Measurements from ENCODE around the gene RAP1GAP.

GRCh38 chr1:21629971-21630370, 39.2 kb downstream of the RAP1GAP start:
- TF ChIP-seq CTCF (IDR thresholded peaks at IDR 0.05) (no peak), POLR2A (IDR thresholded peaks at IDR 0.05) (no peak), POLR2AphosphoS5 (IDR thresholded peaks at IDR 0.05; ENCODE audit: insufficient read depth in 1 of 2, low read depth in 1 of 2) (no peak)

Data from vagina (tissue), 2 donors.